IMR-90 (cell line): ENCODE measurements around the gene KL. TPM values are rescaled to one million over a fixed set of nuclear protein-coding genes. Genes with fewer than 3 reads are reported as not detected.

Experiments
- ATAC-seq: fragments of 200-7000 bp; cut with Tn5 transposase; 2 replicates; pipeline ENCODE4 v1.9.1; 2020; ENCODE audit warnings: low read depth, mild to moderate bottlenecking, moderate library complexity
- BruUV-seq: library from RNA; stranded (reverse); fragments of 400-500 nt; replicated peaks from 2 replicates; lab custom pipeline; 2021; lab: Mats Ljungman, UMichigan
- CTCF ChIA-PET: fragments of 300-600 bp; formaldehyde crosslinking; extraction: SDS; loops from one replicate; lab custom pipeline; 2021; ENCODE audit warnings: antibody characterized with exemption; lab: Yijun Ruan, JAX
- POLR2A ChIA-PET: fragments of 300-600 bp; sonication (Branson Sonifier 250); formaldehyde crosslinking; loops from one replicate; lab custom pipeline; 2022; ENCODE audit warnings: antibody characterized with exemption; ENCODE audit not compliant: unreplicated experiment; lab: Charles Lee
- DNase-seq: peaks from one replicate; pipeline ENCODE4 v3.0.0; 2013
- H2AFZ ChIP-seq: replicated peaks from 2 replicates; pipeline ENCODE3; 2013; ENCODE audit warnings: low read length, mild to moderate bottlenecking; ENCODE audit not compliant: poor library complexity
- H2AK5ac ChIP-seq: 2 replicates; pipeline ENCODE4 v1.6.1; 2013; ENCODE audit warnings: low read depth, low read length, inconsistent platforms
- H2AK9ac ChIP-seq: replicated peaks from 2 replicates; pipeline ENCODE3; 2013; ENCODE audit warnings: mild to moderate bottlenecking, low read depth, low read length, moderate library complexity; ENCODE audit not compliant: poor library complexity
- H2BK120ac ChIP-seq: 2 replicates; pipeline ENCODE4 v1.6.1; 2013; ENCODE audit warnings: low read depth, low read length, inconsistent platforms
- H2BK15ac ChIP-seq: 3 replicates; pipeline ENCODE4 v1.6.1; 2013; ENCODE audit warnings: low read depth, low read length, inconsistent platforms
- H2BK20ac ChIP-seq: 2 replicates; pipeline ENCODE4 v1.6.1; 2013; ENCODE audit warnings: low read depth, mild to moderate bottlenecking, inconsistent platforms, low read length, moderate library complexity
- H2BK5ac ChIP-seq: 2 replicates; pipeline ENCODE4 v1.6.1; 2013; ENCODE audit warnings: mild to moderate bottlenecking, low read depth, low read length, inconsistent platforms; ENCODE audit not compliant: poor library complexity, severe bottlenecking
- H3K14ac ChIP-seq: replicated peaks from 2 replicates; pipeline ENCODE4 v1.6.1; 2013; ENCODE audit warnings: low read depth, low read length, inconsistent platforms
- H3K18ac ChIP-seq: 2 replicates; pipeline ENCODE4 v1.6.1; 2013; ENCODE audit warnings: low read depth, low read length, control low read depth
- H3K23ac ChIP-seq: 2 replicates; pipeline ENCODE4 v1.6.1; 2013; ENCODE audit warnings: low read depth, low read length, inconsistent platforms
- H3K27ac ChIP-seq: 2 replicates; pipeline ENCODE4 v1.5.1; 2013; ENCODE audit warnings: mild to moderate bottlenecking, control low read depth, low read length; ENCODE audit not compliant: insufficient read depth
- H3K27me3 ChIP-seq: 2 replicates; pipeline ENCODE4 v1.6.1; 2013; ENCODE audit warnings: low read length; ENCODE audit not compliant: control insufficient read depth, insufficient read depth
- H3K36me3 ChIP-seq: 2 replicates; pipeline ENCODE4 v1.6.1; 2013; ENCODE audit warnings: low read length, mixed read lengths; ENCODE audit not compliant: control insufficient read depth, insufficient read depth
- H3K4ac ChIP-seq: 2 replicates; pipeline ENCODE4 v1.6.1; 2013; ENCODE audit warnings: low read depth, low read length, inconsistent platforms
- H3K4me1 ChIP-seq: 2 replicates; pipeline ENCODE4 v1.6.1; 2013; ENCODE audit warnings: low read length, mixed read lengths; ENCODE audit not compliant: control insufficient read depth, insufficient read depth
- H3K4me2 ChIP-seq: 2 replicates; pipeline ENCODE4 v1.6.1; 2013; ENCODE audit warnings: low read depth, mild to moderate bottlenecking, control low read depth, low read length, moderate library complexity
- H3K4me3 ChIP-seq: 2 replicates; pipeline ENCODE4 v1.5.1; 2013; ENCODE audit warnings: low read depth, mild to moderate bottlenecking, control low read depth, low read length, moderate library complexity; ENCODE audit not compliant: insufficient read depth
- H3K56ac ChIP-seq: 2 replicates; pipeline ENCODE4 v1.6.1; 2013; ENCODE audit warnings: low read length, inconsistent platforms; ENCODE audit not compliant: insufficient read depth; ENCODE audit errors: extremely low read depth
- H3K79me1 ChIP-seq, 2 experiments: 2 replicates each; pipeline ENCODE4 v1.6.1; 2013; ENCODE audit warnings: low read length in 2 of 2, inconsistent platforms in 1 of 2, low read depth in 1 of 2
- H3K9ac ChIP-seq: 2 replicates; pipeline ENCODE4 v1.6.1; 2013; ENCODE audit warnings: low read depth, low read length, control low read depth
- H3K9me1 ChIP-seq: 2 replicates; pipeline ENCODE4 v1.6.1; 2013; ENCODE audit warnings: low read length, inconsistent platforms; ENCODE audit not compliant: insufficient read depth
- H3K9me3 ChIP-seq: 2 replicates; pipeline ENCODE4 v1.6.1; 2013; ENCODE audit warnings: low read length; ENCODE audit not compliant: control insufficient read depth, insufficient read depth
- H4K20me1 ChIP-seq: 2 replicates; pipeline ENCODE4 v1.6.1; 2013; ENCODE audit warnings: low read length, inconsistent platforms; ENCODE audit not compliant: insufficient read depth
- H4K5ac ChIP-seq: 2 replicates; pipeline ENCODE4 v1.6.1; 2013; ENCODE audit warnings: mild to moderate bottlenecking, low read depth, low read length, control low read depth
- H4K8ac ChIP-seq, 2 experiments: 2 replicates each; pipeline ENCODE4 v1.6.1; 2013; ENCODE audit warnings: low read depth in 2 of 2, low read length in 2 of 2, control low read depth in 1 of 2, inconsistent platforms in 1 of 2
- H4K91ac ChIP-seq: 2 replicates; pipeline ENCODE4 v1.6.1; 2013; ENCODE audit warnings: low read depth, low read length, inconsistent platforms; ENCODE audit not compliant: insufficient read depth
- POLR2A ChIP-seq: IDR thresholded peaks from 2 replicates; pipeline ENCODE4 v1.6.1; 2012; ENCODE audit warnings: mild to moderate bottlenecking, low read depth, low read length
- RAD21 ChIP-seq: IDR thresholded peaks from 2 replicates; pipeline ENCODE4 v1.6.1; 2012; ENCODE audit warnings: low read length, improper control_type of control experiment
- WGBS, 2 experiments: methylation state at CpG; one replicate each; pipeline versions ENCODE4 v1.1.5 to v1.1.7; 2013; ENCODE audit warnings: missing lambda C conversion rate in 2 of 2; ENCODE audit not compliant: insufficient read length in 1 of 2; ENCODE audit errors: extremely low coverage in 2 of 2; 5-methylcytosine and 5-hydroxymethylcytosine counted together
- dilution Hi-C: fragments of 300-500 bp; cut with HindIII; formaldehyde crosslinking; loops from one replicate; pipeline ENCODE4 v1.14.3; 2018; ENCODE audit warnings: low sequenced_read_pairs; ENCODE audit not compliant: unreplicated experiment
- in situ Hi-C: fragments of 300-500 bp; cut with MboI; formaldehyde crosslinking; loops from 3 replicates; pipeline ENCODE4 v1.14.3; 2019; ENCODE audit warnings: low sequenced_read_pairs, inconsistent platforms, mixed read lengths
- intact Hi-C: fragments of 100-400 bp; cut with micrococcal nuclease; formaldehyde crosslinking; loops from 2 replicates; pipeline ENCODE4 v1.10.0; 2022
- polyA plus RNA-seq, 3 experiments: library from polyadenylated mRNA; depleted of rRNA; stranded (reverse); fragments of >200 nt; gene quantifications; 2 replicates each; pipeline ENCODE4 v1.2.3, GENCODE V29; 2012; ENCODE audit warnings: low replicate concordance in 1 of 3
- total RNA-seq: library from RNA; depleted of rRNA; stranded (reverse); fragments of >200 nt; gene quantifications from 2 replicates; pipeline ENCODE4 v1.2.3, GENCODE V29; 2012

KL gene
- total and polyA plus RNA-seq, 2 of the 4 experiments (the other 2 are of a cell fraction): not detected

DNA sequence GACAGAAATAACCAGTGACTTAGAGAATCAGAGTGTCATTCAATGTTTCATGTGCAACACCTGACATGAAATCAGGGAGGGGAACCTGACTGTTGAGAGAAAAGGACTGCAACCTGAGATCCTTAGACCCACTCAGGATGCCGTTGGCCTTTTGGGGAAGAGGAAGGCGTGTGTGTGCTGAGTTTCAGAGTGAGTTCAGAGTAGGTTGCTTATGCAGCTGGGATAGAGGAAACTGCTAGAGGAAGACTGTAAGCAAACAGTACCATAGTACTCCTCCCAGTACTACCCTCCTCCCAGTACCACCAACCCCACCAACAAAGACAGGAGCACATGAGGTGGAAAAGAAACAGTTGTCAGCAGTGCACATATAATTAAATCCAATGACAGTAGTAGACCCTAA lies 63.7 kb downstream of the KL start:
- Histone ChIP-seq H3K9ac (no peak overlapping the region), H4K8ac (no peak overlapping the region), H3K27me3 (no peaks in the 10 kb centered on the region; the same call in 1 of the 2 replicates), H3K27ac (no peak overlapping the region), H2AK5ac (no peak overlapping the region), H4K91ac (no peak overlapping the region), H3K4me3 (no peak overlapping the region), H2BK120ac (no peak overlapping the region), H2BK15ac (no peak overlapping the region), H3K36me3 (no peaks in the 10 kb centered on the region), H2AK9ac (no peak overlapping the region), H3K18ac (no peak overlapping the region), H4K20me1 (no peaks in the 10 kb centered on the region), H2AFZ (no peak overlapping the region), H3K79me1 (no peaks in the 10 kb centered on the region), H3K56ac (no peak overlapping the region), H3K9me3 (no peaks in the 10 kb centered on the region), H4K5ac (no peak overlapping the region), H2BK20ac (no peak overlapping the region), H2BK5ac (no peak overlapping the region), H3K4me1 (no peaks in the 10 kb centered on the region), H3K14ac (no peak overlapping the region), H3K23ac (no peak overlapping the region), H3K4me2 (no peak overlapping the region), H3K4ac (no peak overlapping the region), H3K9me1 (no peaks in the 10 kb centered on the region)
- POLR2A ChIA-PET: no interaction called here
- dilution Hi-C loops: no loop called here
- CTCF ChIA-PET: no interaction called here
- in situ Hi-C loops: no loop called here
- no TSS peak for BruUV-seq
- intact Hi-C loops: no loop called here
- ATAC-seq: no peak
- TF ChIP-seq POLR2A: no peak
- no peak for TF ChIP-seq RAD21
- no peak for DNase-seq
- WGBS, 2 experiments: no CpG with 5 or more reads among the region's 2 CpGs
